Neuronal stem cell (in vitro differentiated cells): Measurements from ENCODE around the gene FRA10AC1.

ENCODE experiments used
- DNase-seq: peaks from one replicate; pipeline ENCODE4 v3.0.0-alpha.2; 2013; ENCODE audit warnings: low spot score
- H2AFZ ChIP-seq: one replicate; pipeline ENCODE4 v1.6.1; 2013; ENCODE audit warnings: mild to moderate bottlenecking, low read length, inconsistent platforms
- H2AK5ac ChIP-seq: 2 replicates; pipeline ENCODE4 v1.6.1; 2013; ENCODE audit warnings: low read depth, mild to moderate bottlenecking, inconsistent platforms, low read length, moderate library complexity, mixed read lengths
- H2BK120ac ChIP-seq: 2 replicates; pipeline ENCODE4 v1.6.1; 2013; ENCODE audit warnings: low read depth, mild to moderate bottlenecking, inconsistent platforms, low read length, moderate library complexity, mixed read lengths
- H2BK12ac ChIP-seq: one replicate; pipeline ENCODE4 v1.6.1; 2013; ENCODE audit warnings: low read length, inconsistent platforms
- H2BK15ac ChIP-seq: 2 replicates; pipeline ENCODE4 v1.6.1; 2013; ENCODE audit warnings: mild to moderate bottlenecking, low read length, inconsistent platforms, mixed read lengths
- H2BK5ac ChIP-seq: one replicate; pipeline ENCODE4 v1.6.1; 2013; ENCODE audit warnings: inconsistent platforms, mild to moderate bottlenecking, low read length, moderate library complexity
- H3K14ac ChIP-seq: one replicate; pipeline ENCODE4 v1.6.1; 2013; ENCODE audit warnings: low read length, inconsistent platforms
- H3K18ac ChIP-seq: 2 replicates; pipeline ENCODE4 v1.6.1; 2013; ENCODE audit warnings: low read length, inconsistent platforms
- H3K23ac ChIP-seq: 2 replicates; pipeline ENCODE4 v1.6.1; 2013; ENCODE audit warnings: low read depth, mild to moderate bottlenecking, mixed read lengths, low read length, inconsistent platforms; ENCODE audit not compliant: poor library complexity
- H3K27ac ChIP-seq: replicated peaks from 3 replicates; pipeline ENCODE4 v1.5.1; 2013; ENCODE audit warnings: low read length, inconsistent platforms
- H3K27me3 ChIP-seq, 3 experiments: 2 replicates each; pipeline ENCODE4 v1.6.1; 2013; ENCODE audit warnings: low read length in 3 of 3, mild to moderate bottlenecking in 2 of 3, inconsistent platforms in 1 of 3, low read depth in 1 of 3, mixed read lengths in 1 of 3, moderate library complexity in 1 of 3; ENCODE audit not compliant: control insufficient read depth in 3 of 3, insufficient read depth in 3 of 3
- H3K36me3 ChIP-seq, 2 donors: replicated peaks in 1 of 2; 2 replicates each; pipeline ENCODE4 v1.6.1; 2013; ENCODE audit warnings: low read length in 2 of 2; ENCODE audit not compliant: control insufficient read depth in 2 of 2, insufficient read depth in 2 of 2
- H3K4ac ChIP-seq: 2 replicates; pipeline ENCODE4 v1.6.1; 2013; ENCODE audit warnings: inconsistent platforms, mild to moderate bottlenecking, low read length, moderate library complexity
- H3K4me1 ChIP-seq, 2 donors: 1 replicate in 1 of 2; 2 replicates in 1 of 2; pipeline ENCODE4 v1.6.1; 2013; ENCODE audit warnings: low read length in 2 of 2, low read depth in 1 of 2; ENCODE audit not compliant: control insufficient read depth in 2 of 2, insufficient read depth in 1 of 2
- H3K4me2 ChIP-seq: one replicate; pipeline ENCODE4 v1.6.1; 2013; ENCODE audit warnings: mild to moderate bottlenecking, low read length, inconsistent platforms; ENCODE audit not compliant: insufficient read depth, poor library complexity, severe bottlenecking
- H3K4me3 ChIP-seq, 2 donors: 2 replicates each; pipeline ENCODE4 v1.5.1; 2013; ENCODE audit warnings: low read length in 2 of 2, mild to moderate bottlenecking in 2 of 2, inconsistent platforms in 1 of 2, moderate library complexity in 1 of 2
- H3K79me1 ChIP-seq: one replicate; pipeline ENCODE4 v1.6.1; 2013; ENCODE audit warnings: low read depth, mild to moderate bottlenecking, inconsistent platforms, low read length, moderate library complexity
- H3K9ac ChIP-seq: one replicate; pipeline ENCODE4 v1.6.1; 2013; ENCODE audit warnings: mild to moderate bottlenecking, low read depth, low read length, inconsistent platforms; ENCODE audit not compliant: poor library complexity
- H3K9me3 ChIP-seq, 2 donors: replicated peaks in 1 of 2; 2 replicates each; pipeline versions ENCODE3 to v1.6.1; 2013; ENCODE audit warnings: low read length in 2 of 2, mild to moderate bottlenecking in 2 of 2, inconsistent platforms in 1 of 2, low read depth in 1 of 2, mixed read lengths in 1 of 2, moderate library complexity in 1 of 2; ENCODE audit not compliant: control insufficient read depth in 2 of 2, insufficient read depth in 1 of 2
- H4K8ac ChIP-seq: one replicate; pipeline ENCODE4 v1.6.1; 2013; ENCODE audit warnings: low read depth, mild to moderate bottlenecking, inconsistent platforms, low read length, moderate library complexity
- H4K91ac ChIP-seq: one replicate; pipeline ENCODE4 v1.6.1; 2013; ENCODE audit warnings: low read length, low read depth, mild to moderate bottlenecking, inconsistent platforms; ENCODE audit not compliant: poor library complexity
- WGBS, 2 donors: extraction: QIAGEN DNeasy Blood & Tissue Kit; methylation state at CpG; one replicate each; pipeline ENCODE4 v1.1.7; 2013; ENCODE audit warnings: missing lambda C conversion rate in 2 of 2, mixed read lengths in 1 of 2; ENCODE audit not compliant: insufficient read length in 2 of 2, insufficient replicate concordance in 1 of 2; ENCODE audit errors: extremely low coverage in 2 of 2; 5-methylcytosine and 5-hydroxymethylcytosine counted together

FRA10AC1 gene

DNA sequence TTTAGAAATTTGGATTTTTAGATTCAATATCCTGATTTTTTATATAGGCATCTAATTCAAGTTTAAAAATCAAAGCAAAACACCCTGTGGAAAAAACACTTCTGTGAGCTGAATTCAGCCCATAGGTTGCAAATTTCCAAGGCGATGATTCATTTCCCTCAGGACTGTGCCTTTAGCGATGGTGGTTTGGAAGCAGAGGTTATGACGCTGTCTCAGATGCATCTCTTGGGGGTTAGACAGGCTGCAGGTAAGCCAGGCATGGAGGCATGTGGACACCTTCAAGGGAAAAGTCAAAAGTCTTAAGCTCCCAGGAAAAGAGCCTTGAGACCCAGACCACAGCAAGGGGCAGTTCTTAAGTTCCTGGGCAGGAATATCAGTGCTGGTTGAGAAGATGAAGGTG lies 9.5 kb upstream of the FRA10AC1 start:
- H4K91ac ChIP-seq, result no peak overlapping the region
- H3K14ac ChIP-seq, result no peak overlapping the region
- H3K4me1 ChIP-seq, result no peaks in the 10 kb centered on the region
- no peak overlapping the region for H3K4me2 ChIP-seq
- H3K27me3 ChIP-seq, result peaks cover 0 to 5% (median 0%) of the 10 kb centered on the region in 3 experiments
- no peak overlapping the region for H3K4ac ChIP-seq
- no peak overlapping the region for H3K23ac ChIP-seq
- H2AFZ ChIP-seq, result no peak overlapping the region
- H2BK12ac ChIP-seq, result no peak overlapping the region
- no peak overlapping the region for H3K9ac ChIP-seq
- no peaks in the 10 kb centered on the region for H3K36me3 ChIP-seq
- no peaks in the 10 kb centered on the region for H3K9me3 ChIP-seq
- no peak overlapping the region for H2BK15ac ChIP-seq
- H2AK5ac ChIP-seq, result no peak overlapping the region
- H3K79me1 ChIP-seq, result no peaks in the 10 kb centered on the region
- no peak overlapping the region for H3K27ac ChIP-seq
- H3K4me3 ChIP-seq, result no peak overlapping the region
- no CpG with 5 or more reads among the region's 3 CpGs for WGBS, 2 donors
- no peak for DNase-seq
- no peak overlapping the region for H2BK5ac ChIP-seq
- no peak overlapping the region for H4K8ac ChIP-seq
- H2BK120ac ChIP-seq, result no peak overlapping the region
- H3K18ac ChIP-seq, result no peak overlapping the region

DNA sequence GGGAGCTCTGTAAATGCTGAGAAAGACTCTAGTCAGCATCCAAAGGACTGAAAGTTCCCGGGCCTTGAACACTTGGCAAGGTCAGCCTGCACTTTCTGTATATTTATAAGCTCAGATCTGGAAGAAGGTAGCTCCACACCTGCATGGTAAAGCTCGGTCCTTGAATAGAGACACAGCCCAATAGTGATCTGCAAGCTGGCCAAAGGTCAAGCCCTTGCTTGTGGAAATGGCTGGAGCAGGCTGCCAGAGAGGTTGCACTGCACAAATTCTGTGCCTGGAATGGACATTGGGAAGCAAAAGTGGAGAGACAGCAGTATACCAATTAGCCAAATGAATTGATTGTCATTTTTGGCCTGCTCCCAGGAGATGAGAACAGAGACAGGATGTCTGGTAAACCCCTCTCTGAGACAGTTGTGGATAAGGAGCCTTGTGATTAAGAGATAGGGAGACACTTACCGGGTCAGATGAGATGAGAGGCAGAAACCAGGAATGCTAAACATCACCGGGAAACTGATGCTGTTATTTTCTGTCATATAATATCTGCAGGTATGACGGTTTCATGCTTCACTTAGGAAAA lies 8.0 kb upstream of the FRA10AC1 start:
- peaks cover 0 to 5% (median 0%) of the 10 kb centered on the region in 3 experiments for H3K27me3 ChIP-seq
- no peak overlapping the region for H3K18ac ChIP-seq
- no CpG with 5 or more reads among the region's 5 CpGs for WGBS, 2 donors

GRCh38 chr10:93707623-93708022 lies 5.2 kb upstream of the FRA10AC1 start:
- Histone ChIP-seq H3K4ac (no peak overlapping the region), H4K91ac (no peak overlapping the region), H3K23ac (no peak overlapping the region), H3K9me3 (no peaks in the 10 kb centered on the region), H3K18ac (no peak overlapping the region), H2BK15ac (no peak overlapping the region), H3K4me3 (no peak overlapping the region), H3K14ac (no peak overlapping the region), H3K79me1 (no peaks in the 10 kb centered on the region), H3K27me3 (peaks cover 0 to 5% (median 0%) of the 10 kb centered on the region in 3 experiments), H2BK5ac (no peak overlapping the region), H4K8ac (no peak overlapping the region), H2BK120ac (no peak overlapping the region), H3K36me3 (no peaks in the 10 kb centered on the region), H2AFZ (no peak overlapping the region), H3K4me1 (peaks cover 0 to 2% of the 10 kb centered on the region in 2 donors), H2AK5ac (no peak overlapping the region), H3K9ac (no peak overlapping the region), H2BK12ac (no peak overlapping the region), H3K27ac (no peak overlapping the region), H3K4me2 (no peak overlapping the region)
- no peak for DNase-seq

More for the DNA sequence above, 8.0 kb upstream of the FRA10AC1 start:
- H4K91ac ChIP-seq, result no peak overlapping the region
- H3K4me2 ChIP-seq, result no peak overlapping the region
- no peak overlapping the region for H2BK5ac ChIP-seq
- H3K23ac ChIP-seq, result no peak overlapping the region
- H3K9ac ChIP-seq, result no peak overlapping the region
- H3K9me3 ChIP-seq, result no peaks in the 10 kb centered on the region
- no peaks in the 10 kb centered on the region for H3K36me3 ChIP-seq
- no peak overlapping the region for H3K4me3 ChIP-seq
- H2BK12ac ChIP-seq, result no peak overlapping the region
- H3K27ac ChIP-seq, result no peak overlapping the region
- H2AFZ ChIP-seq, result no peak overlapping the region
- H3K79me1 ChIP-seq, result no peaks in the 10 kb centered on the region
- no peaks in the 10 kb centered on the region for H3K4me1 ChIP-seq
- no peak overlapping the region for H3K14ac ChIP-seq
- no peak overlapping the region for H3K4ac ChIP-seq
- H2BK120ac ChIP-seq, result no peak overlapping the region
- no peak overlapping the region for H2AK5ac ChIP-seq
- no peak overlapping the region for H2BK15ac ChIP-seq
- DNase-seq, result no peak
- H4K8ac ChIP-seq, result no peak overlapping the region

DNA sequence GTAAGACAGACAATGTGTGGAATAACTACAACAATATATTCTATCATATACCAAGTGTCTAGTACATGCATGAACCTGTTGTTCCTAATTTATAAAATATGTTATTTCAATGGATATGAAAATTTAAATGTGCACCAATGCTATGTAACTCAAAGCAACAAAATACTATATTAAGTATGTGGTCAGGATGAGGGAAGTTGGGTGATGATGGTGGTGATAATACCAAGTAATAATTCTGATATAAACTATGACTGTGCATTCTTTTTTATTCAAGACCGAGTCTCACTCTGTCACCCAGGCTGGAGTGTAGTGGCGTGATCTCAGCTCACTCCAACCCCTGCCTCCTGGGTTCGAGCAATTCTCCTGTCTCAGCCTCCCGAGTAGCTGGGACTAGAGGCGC lies 2.1 kb upstream of the FRA10AC1 start:
- H3K4me2 ChIP-seq, result no peak overlapping the region
- no peak for DNase-seq
- no peaks in the 10 kb centered on the region for H3K9me3 ChIP-seq
- no peak overlapping the region for H3K14ac ChIP-seq
- no peak overlapping the region for H2BK5ac ChIP-seq
- peaks cover 0 to 7% of the 10 kb centered on the region in 2 donors for H3K36me3 ChIP-seq
- H3K79me1 ChIP-seq, result no peaks in the 10 kb centered on the region
- no peak overlapping the region for H2BK120ac ChIP-seq
- H2AFZ ChIP-seq, result peak overlapping the region; percentile 65
- WGBS, 2 donors, result no CpG with 5 or more reads among the region's 5 CpGs
- H2BK12ac ChIP-seq, result no peak overlapping the region
- peaks cover 2 to 3% of the 10 kb centered on the region in 2 donors for H3K4me1 ChIP-seq
- no peak overlapping the region for H3K9ac ChIP-seq
- no peak overlapping the region for H3K4me3 ChIP-seq
- no peak overlapping the region for H3K27ac ChIP-seq
- no peak overlapping the region for H2AK5ac ChIP-seq
- no peak overlapping the region for H2BK15ac ChIP-seq
- H3K18ac ChIP-seq, result no peak overlapping the region
- H3K4ac ChIP-seq, result no peak overlapping the region
- H3K23ac ChIP-seq, result no peak overlapping the region
- H3K27me3 ChIP-seq, result no peaks in the 10 kb centered on the region
- no peak overlapping the region for H4K8ac ChIP-seq
- no peak overlapping the region for H4K91ac ChIP-seq
